Endometrium (tissue), 2 donors: ENCODE measurements around the gene FOXF1.

Experiments
- FAIRE-seq: peaks from 2 replicates; lab custom pipeline; 2012; peaks lifted over from hg19 to GRCh38; lab: Jason Lieb, UNC
- donor health status: control.
- donor health status: control.

Gene FOXF1

DNA sequence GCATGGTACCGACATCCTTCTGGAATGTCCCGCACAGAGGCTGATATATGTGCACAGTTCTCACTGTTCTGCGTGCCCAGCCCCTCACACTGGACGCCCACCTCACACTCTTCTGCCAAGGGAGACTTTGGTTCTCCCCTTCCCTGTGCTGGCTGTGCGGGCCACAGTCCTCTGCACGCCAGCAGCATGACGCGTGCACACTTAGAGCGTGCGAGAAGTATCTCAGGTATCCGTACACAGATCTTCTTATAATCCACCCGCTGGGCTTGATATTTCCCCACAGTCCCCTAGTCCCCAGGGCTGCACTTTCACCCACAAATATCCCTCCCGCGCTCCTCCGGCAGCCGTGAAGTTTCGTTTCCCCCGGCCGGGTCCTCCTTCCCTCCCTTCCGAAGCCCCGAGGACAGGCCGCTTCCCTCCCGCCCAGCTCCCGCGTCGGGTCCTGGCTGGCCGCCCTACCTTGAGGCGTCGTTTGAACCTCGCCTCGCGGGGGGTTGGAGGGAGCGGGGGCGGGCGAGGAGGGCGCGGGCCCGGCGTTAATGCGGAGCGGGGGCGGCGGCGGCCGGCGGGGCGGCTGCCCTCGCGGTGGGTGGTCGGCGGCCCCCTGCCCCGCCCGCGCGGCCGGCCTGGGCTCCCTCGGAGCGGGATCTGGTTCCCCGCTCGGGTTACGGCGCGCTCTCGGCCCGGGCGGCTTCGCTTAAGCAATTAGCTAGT is 5.0 kb upstream of the FOXF1 start:
- no peak for FAIRE-seq

DNA sequence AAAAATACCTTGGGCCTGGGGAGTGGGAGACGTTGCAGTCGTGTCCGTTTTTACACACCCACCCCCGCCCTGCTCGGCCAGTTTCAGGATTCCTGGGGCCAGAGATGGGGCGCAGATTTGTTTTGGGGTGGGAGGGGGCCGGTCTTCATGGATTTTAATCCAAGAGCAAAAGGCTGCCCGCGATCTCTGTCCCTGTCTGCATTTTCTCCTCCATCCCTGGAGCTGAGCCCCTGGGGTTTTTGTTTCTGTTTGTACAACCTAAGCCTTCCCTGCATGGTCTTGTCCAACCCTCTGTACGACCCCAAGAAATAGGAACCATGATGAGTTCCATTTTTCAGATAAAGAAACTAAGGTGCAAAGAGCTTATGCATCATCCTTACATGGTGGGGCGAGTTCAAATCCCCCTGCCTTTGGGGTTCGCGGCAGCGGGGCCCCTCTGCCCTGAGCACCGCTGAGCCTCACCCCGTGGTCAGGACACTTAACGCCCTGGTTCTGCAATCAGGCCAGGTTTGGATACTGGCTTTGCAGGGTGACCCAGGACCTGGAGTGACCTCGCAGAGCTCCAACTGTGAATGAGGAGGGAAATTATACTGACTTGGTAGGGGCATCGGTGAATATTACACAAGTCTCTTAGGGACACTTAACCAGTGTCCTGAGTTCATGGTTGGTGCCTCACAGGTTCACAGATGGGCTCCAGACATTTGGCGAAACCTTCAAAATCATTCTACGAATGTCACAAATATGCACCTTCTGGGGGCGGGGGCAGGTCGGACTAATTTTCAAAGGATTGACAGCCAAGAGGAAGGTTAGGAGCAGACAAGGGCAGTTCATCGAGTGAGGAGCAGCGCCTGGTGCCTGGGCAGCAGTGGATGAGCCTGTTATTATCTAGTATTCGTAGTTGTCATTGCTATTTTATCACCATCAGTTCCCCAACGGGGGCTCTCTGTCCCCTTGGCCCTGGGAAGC is 4.1 kb upstream of the FOXF1 start:
- FAIRE-seq, result no peak

DNA sequence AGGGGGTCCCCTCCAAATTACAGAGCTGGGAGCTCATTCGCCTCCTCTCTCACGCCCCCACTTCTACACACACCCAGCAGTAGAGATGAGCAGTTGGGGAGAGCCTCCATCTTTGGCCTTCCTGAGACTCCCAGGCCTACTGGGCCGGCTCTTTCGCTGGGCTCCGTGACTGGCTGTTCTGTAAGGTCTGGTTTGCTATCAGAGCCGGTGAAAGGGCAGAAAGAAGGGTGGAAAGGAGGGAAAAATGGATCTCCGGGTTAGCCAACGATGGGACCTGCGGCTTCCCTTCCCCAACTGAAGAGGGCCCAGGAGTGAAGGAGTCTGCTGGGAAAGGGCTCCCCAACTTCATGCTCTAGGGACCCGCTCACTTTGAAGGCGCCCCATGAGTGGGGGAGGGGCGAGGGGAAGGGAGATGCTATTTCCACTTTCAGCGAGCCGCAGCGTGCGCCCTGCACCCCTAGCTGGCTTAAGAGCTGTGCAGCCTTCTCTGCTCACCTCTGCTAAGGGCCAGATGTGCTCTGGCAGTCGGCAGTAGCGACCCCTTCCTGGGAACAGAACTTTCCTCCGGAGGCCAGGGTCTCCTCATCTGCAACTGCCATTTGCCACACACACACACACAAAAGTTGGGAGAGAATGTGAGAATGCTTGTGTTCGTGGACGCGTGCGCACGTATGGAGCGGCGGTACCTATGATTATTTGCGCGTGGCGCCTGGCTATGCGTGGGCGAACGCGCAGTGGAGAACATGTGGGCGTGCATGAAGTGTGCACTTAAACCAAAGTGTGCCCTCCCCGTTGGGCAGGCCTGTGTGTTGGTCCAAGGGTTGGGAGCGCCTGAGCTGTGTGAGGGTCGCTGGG is 2.9 kb upstream of the FOXF1 start:
- no peak for FAIRE-seq

DNA sequence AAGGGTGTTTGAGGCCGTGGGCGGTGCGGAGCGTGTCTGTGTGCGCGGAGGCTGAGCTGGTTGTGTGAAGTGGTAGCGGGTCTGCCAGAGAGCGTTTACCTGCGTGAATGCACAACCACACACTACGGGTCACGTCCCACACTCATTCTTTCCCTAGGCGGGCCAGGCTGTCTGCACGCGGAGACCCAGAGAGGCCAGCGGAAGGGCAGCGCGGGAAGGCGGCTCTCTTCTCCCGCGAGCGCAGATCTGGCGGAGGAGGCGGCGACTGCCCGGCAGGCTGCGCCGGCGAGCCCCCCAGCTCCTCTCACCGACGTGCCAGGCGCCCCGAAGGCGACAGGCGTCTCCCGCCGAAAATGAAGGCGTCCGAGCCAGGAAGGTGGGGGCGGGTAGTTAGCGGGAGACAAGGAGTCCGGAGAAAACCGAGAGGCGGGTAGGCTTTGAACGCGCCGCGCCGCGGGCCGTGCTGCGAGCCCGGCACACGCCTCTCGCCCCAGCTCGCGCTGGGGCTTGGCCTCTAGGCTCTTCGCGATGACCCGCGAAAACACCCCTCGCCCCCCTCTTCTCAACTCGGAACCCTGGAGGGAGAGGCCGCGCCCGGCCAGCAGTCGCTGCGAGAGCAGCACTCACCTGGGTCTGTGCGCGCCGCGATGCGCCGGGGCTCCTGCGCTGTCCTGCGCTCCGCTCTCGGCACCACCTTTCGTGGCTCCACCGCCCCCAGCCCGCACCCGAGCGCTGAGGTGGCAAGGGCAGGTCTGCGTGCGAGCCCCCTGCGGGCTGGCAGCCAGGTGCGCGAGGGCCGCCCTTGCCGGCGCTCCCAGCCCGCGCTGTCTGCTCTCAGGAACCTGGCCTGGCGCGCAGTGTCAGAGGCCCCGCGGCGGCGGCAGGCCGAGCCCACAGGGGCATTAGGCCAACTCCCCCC is 2.0 kb upstream of the FOXF1 start:
- no peak for FAIRE-seq

DNA sequence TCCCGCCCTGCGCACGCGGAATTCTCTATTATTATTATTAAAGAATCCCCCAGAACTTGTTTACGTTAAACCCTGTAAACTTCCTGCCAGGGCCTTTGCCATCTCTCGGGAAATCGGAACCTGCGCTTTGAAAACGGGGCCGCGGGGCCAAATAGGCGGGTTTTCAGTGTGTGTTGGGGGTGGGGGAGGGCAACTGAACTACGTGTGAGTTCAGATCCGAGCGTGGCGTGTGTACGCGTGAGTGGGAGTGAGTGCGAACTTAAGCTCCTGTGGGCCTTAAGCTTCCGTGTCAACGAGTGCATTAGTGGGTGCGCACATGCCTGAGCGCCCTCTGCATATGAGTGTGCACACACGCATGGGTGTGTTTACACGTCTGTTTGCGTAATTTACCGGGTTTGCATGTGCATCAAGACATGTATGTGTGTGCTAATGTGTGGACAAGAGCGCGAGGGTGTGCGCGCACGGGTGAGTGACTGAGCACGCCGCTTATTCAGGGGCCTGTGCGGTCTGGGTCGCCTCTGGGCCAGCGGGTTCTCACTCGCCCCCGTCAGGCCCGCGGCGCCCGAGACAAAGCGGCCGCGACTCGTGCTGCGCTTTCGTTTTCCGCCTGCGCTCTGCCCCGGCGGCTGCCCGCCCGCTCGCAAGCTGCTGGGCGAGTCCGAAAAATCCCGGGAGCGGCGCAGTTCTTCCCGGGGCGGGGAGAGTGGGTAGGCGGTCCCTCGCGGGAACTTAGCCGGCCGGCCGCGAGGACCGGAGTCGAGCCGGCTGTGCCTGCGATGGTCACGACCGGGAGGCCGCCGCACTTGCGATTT is 1.2 kb upstream of the FOXF1 start:
- no peak for FAIRE-seq

DNA sequence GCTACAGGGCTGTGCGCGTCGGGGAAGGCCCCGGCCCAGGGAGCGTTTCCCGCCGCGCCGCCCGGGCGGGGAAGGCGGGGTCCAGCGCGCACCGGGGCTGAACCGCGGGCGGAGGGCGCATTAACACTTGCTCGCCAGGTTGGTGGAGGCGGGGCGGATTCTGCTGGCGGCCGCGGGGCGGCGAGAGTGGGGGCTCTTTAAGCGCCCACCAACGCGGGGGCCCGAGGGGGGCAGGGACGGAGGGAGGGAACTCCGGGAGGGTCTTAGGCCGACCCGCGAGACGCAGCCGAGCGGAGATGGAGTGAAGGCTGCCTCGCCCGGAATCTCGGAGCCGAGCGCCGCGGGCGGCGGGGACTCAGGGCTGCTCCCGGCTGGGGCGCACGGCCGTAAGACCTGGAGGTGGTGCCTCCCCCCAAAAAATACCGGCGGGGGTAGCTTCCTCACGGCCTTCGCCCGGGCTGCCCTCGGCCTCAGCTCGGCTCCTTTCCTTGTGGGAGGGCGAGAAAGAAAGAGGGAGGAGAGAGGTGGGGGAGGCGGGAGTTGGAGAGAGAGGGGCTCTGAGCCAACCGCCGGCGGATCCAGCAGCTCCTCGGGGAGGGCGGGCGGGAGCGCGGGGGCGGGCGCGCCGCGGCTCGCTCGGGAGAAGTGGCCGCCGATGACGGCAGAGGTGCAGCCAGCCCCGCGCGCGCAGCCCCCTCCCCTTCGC is 415 bp upstream of the FOXF1 start:
- FAIRE-seq, result no peak

DNA sequence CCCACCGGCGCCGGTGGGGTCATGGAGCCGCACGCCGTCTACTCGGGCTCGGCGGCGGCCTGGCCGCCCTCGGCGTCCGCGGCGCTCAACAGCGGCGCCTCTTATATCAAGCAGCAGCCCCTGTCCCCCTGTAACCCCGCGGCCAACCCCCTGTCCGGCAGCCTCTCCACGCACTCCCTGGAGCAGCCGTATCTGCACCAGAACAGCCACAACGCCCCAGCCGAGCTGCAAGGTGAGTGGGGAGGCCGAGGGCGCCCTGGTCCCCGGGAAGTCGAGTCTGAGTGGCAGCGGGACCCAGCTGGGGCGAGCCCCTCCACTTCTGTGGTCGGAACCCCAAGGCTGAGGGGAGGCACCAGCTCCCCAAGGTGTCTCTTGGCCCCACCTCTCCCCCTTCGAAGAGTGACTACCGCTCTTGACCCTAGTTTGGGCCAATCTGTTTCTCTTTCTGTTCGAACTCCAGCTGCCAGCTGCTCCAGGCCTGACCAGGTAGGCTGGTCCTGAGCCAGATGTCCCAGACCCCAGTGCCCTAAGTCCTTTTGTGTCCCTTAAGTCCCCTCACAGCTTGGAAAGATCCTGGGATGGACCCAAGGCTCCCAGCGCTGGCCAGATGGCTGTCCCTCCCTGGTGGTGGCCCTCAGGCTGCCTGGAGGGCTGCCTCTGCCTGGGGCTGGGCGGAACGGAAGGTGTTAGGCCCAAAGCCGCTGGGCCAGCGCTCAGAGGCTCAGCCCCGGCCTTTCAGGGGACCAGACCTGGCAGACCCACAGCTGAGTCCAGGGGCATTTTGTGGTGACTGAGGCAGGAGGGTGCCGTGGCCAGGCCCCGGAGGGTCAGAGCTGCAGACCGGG is 1.2 kb downstream of the FOXF1 start:
- FAIRE-seq, result no peak

DNA sequence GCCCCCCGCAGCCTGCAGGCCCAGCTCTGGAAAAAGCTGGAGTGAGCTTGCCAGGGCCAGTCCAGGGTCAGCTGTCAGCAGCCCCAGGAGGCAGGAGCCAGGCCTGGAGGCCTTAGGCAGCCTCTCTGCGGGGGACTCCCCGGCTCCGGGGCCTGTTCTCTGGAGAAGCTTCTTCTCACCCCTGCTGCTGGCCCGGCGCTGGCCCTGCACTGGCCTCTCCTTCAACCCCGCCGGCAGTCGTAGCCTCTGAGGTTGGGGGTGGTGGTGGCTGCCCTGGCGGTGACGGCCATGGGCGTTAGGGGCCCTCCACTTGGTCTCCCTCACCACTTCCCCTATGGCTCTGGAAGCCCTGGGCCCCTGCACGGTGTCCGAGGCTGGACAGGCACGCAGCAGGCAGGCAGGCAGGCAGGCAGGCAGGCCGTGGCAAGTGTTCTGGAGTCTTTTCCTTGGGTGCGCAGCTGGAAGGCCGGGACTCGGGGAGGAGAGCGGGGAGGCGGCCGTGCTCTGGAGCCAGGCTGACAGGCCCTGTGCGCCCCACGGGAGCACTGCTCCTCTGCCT is 2.1 kb downstream of the FOXF1 start:
- no peak for FAIRE-seq

DNA sequence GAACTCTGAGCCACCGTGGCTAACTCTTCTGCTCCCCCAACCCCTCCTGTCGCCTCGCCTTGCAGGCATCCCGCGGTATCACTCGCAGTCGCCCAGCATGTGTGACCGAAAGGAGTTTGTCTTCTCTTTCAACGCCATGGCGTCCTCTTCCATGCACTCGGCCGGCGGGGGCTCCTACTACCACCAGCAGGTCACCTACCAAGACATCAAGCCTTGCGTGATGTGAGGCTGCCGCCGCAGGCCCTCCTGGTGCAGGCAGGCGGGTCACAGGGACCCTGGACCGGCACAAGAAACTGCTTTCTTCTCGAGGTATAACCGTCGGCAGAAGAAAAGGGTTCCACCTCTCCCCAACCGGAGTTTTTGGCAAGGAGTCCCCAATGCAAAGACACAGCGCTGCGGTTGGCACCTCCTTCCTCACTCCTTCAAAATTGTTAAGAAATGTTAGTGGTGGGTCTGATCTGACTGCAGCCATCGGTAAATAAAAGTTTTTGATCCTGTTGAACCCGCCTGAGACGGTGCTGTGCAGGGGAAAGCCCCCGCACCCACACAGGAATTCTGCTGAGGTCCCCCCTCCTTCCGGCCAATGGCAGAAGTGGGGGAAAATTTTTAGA is 2.6 kb downstream of the FOXF1 start:
- FAIRE-seq, result no peak

DNA sequence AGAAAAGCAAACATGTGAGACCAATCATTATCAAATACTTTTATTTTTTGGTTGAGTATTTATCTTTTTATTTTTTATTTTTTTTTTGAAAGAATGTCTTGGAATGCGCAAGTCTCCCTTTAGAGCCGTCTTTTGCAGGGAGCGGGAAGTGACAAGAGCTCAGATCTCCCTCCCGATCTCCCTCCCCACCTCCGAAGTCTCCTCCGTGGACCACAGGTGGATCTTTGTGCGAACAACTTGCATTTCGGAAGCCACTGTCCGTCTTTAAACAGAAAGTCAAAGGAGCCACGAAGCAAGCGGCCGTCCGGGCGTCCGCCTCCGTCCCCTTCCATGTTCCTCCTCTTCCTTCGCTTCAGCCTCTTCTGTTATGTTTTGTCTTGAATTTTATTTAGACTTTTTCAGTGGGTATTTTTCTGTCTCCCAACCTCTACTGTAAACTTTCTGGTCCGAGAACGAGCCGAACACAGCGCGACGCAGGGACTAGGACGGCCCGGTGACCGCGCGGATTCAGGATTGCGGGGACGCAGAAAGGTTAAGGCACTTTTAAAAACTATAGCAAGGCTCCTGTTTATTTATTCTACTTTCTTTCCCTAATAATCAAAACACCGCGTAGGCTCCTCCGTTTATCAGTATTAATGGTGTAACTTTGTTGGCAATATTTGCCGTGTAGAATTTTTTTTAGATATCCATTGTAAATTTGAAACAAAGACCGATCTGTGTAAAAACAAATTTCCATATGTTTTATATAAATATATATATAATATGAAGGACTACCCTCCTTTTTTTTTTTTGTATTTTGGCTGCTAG is 3.3 kb downstream of the FOXF1 start:
- no peak for FAIRE-seq

DNA sequence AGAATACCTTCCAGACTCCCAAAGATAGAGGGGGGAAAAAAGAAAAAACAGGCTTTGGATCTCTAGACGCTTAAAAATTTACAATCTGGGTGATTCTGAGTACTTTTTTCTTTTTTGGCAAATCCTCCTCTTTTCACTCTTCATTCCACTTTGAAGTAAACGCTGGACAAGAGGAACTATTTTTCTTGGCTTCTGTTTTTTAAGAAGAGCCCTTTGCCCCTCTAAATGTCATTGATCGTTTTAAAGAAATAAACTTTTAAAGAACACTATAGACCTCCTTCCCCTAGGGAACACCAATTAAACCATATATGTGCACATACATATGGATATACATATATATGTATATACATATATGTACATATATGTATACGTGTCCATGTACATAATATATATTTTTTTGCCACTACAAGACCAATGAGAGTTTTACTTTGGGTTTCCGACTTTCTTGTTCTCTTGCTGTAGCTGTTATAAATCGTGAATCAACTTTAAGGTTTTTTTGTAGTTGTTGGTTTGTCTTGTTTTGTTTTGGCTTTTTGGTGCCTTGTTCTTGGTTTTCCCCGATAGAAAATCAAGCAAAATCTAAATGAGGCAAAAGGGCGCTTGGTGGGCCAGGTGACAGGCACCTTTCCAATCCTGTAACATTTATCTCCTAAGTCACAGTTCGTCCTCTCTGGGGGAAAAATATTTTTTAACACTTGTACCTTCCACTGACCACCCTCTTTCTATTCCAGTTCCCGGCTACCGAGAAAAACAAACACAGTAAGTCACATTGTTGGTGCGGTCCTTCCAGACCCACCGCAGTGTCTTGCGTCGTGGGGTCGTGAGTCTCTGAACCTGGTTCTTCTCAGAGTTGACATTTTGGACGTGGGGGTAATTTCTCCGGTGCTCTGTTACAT is 4.4 kb downstream of the FOXF1 start:
- FAIRE-seq, result no peak

DNA sequence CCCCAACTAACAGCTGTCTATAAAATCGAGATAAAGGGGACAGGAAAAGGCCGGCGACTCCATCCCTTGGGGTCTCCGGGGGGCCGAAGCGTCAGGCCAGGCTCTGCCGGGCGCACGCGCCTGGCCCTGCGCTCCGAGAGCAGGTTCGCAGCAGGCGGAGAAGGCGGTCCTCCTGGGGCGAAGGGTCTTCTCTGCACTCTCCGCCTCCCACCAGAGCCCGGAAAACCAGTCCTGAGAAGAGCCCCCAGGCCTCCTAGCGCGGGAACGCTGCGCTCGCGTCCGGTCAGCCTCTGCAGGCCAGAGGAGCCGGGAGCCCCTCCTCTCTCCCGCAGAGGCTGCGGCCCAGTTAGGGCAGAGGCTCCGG is 5.1 kb downstream of the FOXF1 start:
- FAIRE-seq, result no peak

DNA sequence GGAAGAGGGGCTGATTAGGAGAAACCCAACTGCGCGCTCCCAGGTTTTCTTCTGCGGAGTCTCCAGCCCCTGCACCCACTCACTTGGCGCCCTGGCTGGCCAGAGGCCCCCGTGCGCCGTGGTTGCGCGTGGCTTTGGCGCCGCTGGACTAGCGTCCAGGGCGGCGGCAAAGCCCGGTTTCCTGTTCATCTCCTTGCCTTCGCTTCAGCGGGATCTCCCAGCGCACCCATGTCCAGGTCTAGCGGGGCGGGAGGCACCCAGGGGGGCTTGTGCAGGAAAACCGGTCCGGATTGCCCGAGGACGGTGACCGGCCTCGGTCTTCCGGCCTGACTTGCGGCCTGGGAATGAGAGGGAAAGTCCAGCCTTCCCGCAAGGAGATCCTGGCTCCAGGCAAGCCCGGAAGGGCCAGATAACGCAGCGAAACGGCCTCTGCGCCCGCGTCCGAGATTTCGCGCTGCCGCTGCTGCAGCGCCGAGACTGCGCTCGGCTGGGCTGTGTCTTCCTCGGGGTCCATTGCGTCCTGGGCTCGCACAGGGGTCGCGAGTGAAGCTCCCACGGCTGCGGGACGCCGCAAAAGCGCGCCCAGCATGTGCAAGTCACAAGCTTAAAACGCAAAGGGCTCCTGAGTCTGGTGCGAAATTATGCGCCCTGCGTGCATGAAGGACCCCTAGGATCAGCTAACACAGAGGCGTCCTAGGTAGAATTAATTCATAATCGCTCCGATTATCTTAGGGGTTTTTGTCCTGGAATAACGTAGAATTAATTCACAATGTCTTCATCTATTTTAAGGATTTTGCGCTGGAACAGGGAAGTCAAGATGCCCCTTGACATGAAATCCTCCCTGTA is 5.7 kb downstream of the FOXF1 start:
- FAIRE-seq, result no peak

DNA sequence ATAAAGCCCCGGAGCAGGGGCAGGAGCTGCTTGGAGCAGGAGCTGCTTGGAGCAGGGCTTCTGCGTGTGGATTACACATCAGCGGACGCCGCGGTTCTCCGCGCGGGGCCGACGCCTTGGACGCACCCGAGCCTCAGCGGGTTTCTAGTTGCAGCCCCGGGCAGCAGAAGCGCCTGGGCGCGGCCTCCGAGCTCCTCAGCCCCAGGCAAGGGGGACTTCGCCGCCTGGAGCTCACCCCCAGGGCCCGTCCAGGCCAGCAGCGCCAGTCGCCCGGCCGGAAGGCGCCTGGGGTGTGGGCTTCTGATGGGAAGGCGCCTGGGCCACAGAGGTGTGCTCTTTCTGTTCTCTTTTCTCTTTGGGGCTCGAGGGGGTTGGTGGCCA is 6.3 kb downstream of the FOXF1 start:
- FAIRE-seq, result no peak

DNA sequence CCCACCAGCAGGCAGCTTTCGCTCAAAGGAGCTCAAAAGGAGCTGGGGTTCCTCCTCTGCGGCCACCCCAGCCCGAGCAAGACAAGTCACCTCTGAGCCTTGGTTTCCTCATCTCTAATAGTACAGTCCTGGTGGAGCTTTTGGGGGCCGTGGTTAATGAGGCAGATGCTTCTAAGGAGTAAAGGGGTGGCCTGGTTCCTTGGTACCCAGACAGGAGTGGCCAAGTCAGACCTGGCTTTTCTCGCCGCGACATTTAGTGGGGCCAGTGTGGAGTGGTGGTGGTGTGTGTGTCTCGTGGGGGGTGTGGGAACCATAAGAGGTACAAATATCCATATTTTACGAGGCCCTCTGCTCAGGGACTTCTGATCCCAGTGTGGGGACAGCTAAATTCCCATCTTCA is 6.7 kb downstream of the FOXF1 start:
- no peak for FAIRE-seq
